H1 (cell line): Measurements from ENCODE around the gene TMEM272. TPM values are rescaled to one million over a fixed set of nuclear protein-coding genes. Genes with fewer than 3 reads are reported as not detected.

ENCODE experiments used
- ATF3 ChIP-seq: IDR thresholded peaks from 2 replicates; pipeline ENCODE4 v1.6.1; 2011; ENCODE audit warnings: low read depth, mild to moderate bottlenecking, low read length; ENCODE audit not compliant: insufficient read depth
- BACH1 ChIP-seq: IDR thresholded peaks from 2 replicates; pipeline ENCODE4 v1.6.1; 2012; ENCODE audit warnings: low read length, improper control_type of control experiment
- CTCF ChIP-seq, 3 experiments: IDR thresholded peaks; 1 replicate in 2 of 3; 2 replicates in 1 of 3; pipeline versions ENCODE4 v1.5.1 to v1.6.1; 2011; ENCODE audit warnings: low read length in 3 of 3, mild to moderate bottlenecking in 3 of 3, inconsistent platforms in 2 of 3, low read depth in 1 of 3, moderate library complexity in 1 of 3; ENCODE audit not compliant: insufficient read depth in 1 of 3; ENCODE audit errors: control extremely low read depth in 1 of 3
- JUND ChIP-seq: IDR thresholded peaks from 2 replicates; pipeline ENCODE4 v1.6.1; 2011; ENCODE audit warnings: mild to moderate bottlenecking, improper control_type of control experiment, low read length
- polyA plus RNA-seq, 7 experiments: library from polyadenylated mRNA; depleted of rRNA in 3 of 7; stranded (reverse) in 5 of 7; unstranded in 2 of 7; fragments of >200 nt in 5 of 7; fragments of 200-250 nt in 2 of 7; gene quantifications; 1 replicate in 5 of 7; 2 replicates in 1 of 7; 4 replicates in 1 of 7; pipeline versions ENCODE4 v1.2.1 to v1.2.3, GENCODE V29; 2011 to 2013; ENCODE audit warnings: missing spikeins in 2 of 7, mixed read lengths in 2 of 7
- total RNA-seq: library from RNA; stranded (reverse); fragmentation: NEBNext Ultra II Directional; extraction: Animal tissue kit (Norgen Biotek cat#: 25700); gene quantifications from 2 replicates; pipeline ENCODE4 v1.2.1, GENCODE V29; 2021

Gene TMEM272
- total and polyA plus RNA-seq, 2 of the 8 experiments (the other 6 are each of a cell fraction or from before 2014, with no cell fraction given) = 0.05 TPM; not detected in 1

GRCh38 chr13:51800486-51800885 lies 44.5 kb downstream of the TMEM272 start (continued):
- TF ChIP-seq ATF3 (no peak), BACH1 (no peak), CTCF (IDR thresholded peaks at IDR 0.05; ENCODE audit: control extremely low read depth in 1 of 3, insufficient read depth in 1 of 3, low read depth in 1 of 3, low read length in 3 of 3) (no peak), JUND (no peak)
